K562 (cell line): Measurements from ENCODE around the gene DCPS. TPM values are rescaled to one million over a fixed set of nuclear protein-coding genes. Genes with fewer than 3 reads are reported as not detected.

Experiments
- ATAC-seq: fragments of 200-7000 bp; cut with Tn5 transposase; 3 replicates; pipeline ENCODE4 v1.9.1; 2020; ENCODE audit warnings: moderate library complexity
- BruUV-seq: library from RNA; stranded (reverse); fragments of 400-500 nt; replicated peaks from 2 replicates; lab custom pipeline; 2021; lab: Mats Ljungman, UMichigan
- CTCF ChIA-PET: fragments of 300-600 bp; formaldehyde crosslinking; extraction: SDS; loops from one replicate; lab custom pipeline; 2021; ENCODE audit warnings: low intra/inter-chr PET ratio; lab: Yijun Ruan, JAX
- POLR2A ChIA-PET: fragments of 300-600, 350-650 bp; sonication (Branson Sonifier 250); formaldehyde crosslinking; extraction: SDS; loops from one replicate; lab custom pipeline; 2021; ENCODE audit warnings: antibody characterized with exemption, inconsistent platforms; lab: Yijun Ruan, JAX
- DNase-seq, 4 experiments: peaks; one replicate each; pipeline versions ENCODE4 v3.0.0 to v3.0.0-alpha.2; 2011 to 2018; ENCODE audit warnings: low spot score in 3 of 4, mixed read lengths in 3 of 4; ENCODE audit errors: extremely low read depth in 1 of 4
- FAIRE-seq: peaks from 2 replicates; lab custom pipeline; 2011; peaks lifted over from hg19 to GRCh38; lab: Jason Lieb, UNC
- H2AFZ ChIP-seq: 2 replicates; pipeline ENCODE4 v1.6.0; 2011; ENCODE audit warnings: low read depth, low read length, control low read depth, inconsistent platforms
- H3K27ac ChIP-seq: fragments of 200-600 bp; 3 replicates; pipeline ENCODE4 v1.8.0; 2011; ENCODE audit warnings: low read depth, mild to moderate bottlenecking, control low read depth, inconsistent platforms, low read length, moderate library complexity, mixed read lengths; ENCODE audit errors: extremely low read depth
- H3K27me3 ChIP-seq, 2 experiments: fragments of 300-600 bp in 1 of 2; 2 replicates in 1 of 2; 3 replicates in 1 of 2; pipeline versions ENCODE4 v1.6.0 to v1.8.0; 2011; ENCODE audit warnings: inconsistent platforms in 2 of 2, low read length in 2 of 2, mild to moderate bottlenecking in 1 of 2, mixed read lengths in 1 of 2, moderate library complexity in 1 of 2; ENCODE audit not compliant: control insufficient read depth in 2 of 2, insufficient read depth in 2 of 2
- H3K36me3 ChIP-seq: fragments of 300-600 bp; 3 replicates; pipeline ENCODE4 v1.8.0; 2011; ENCODE audit warnings: mild to moderate bottlenecking, low read length, inconsistent platforms; ENCODE audit not compliant: control insufficient read depth, insufficient read depth
- H3K4me1 ChIP-seq, 2 experiments: fragments of 200-600 bp in 1 of 2; replicated peaks in 1 of 2; 2 replicates in 1 of 2; 3 replicates in 1 of 2; pipeline versions ENCODE4 v1.5.1 to v1.8.0; 2011; ENCODE audit warnings: inconsistent platforms in 2 of 2, low read length in 2 of 2, mild to moderate bottlenecking in 1 of 2, mixed read lengths in 1 of 2, moderate library complexity in 1 of 2; ENCODE audit not compliant: control insufficient read depth in 2 of 2, insufficient read depth in 2 of 2
- H3K4me2 ChIP-seq: 2 replicates; pipeline ENCODE4 v1.6.1; 2011; ENCODE audit warnings: low read length, control low read depth, inconsistent platforms, mixed read lengths; ENCODE audit not compliant: insufficient read depth
- H3K4me3 ChIP-seq: fragments of 200-600 bp; sonication (generic), shearing (Covaris generic); 2 replicates; pipeline ENCODE4 v1.5.1; 2016; ENCODE audit warnings: control low read depth, inconsistent platforms
- H3K79me2 ChIP-seq: fragments of 200-600 bp; 3 replicates; pipeline ENCODE4 v1.8.0; 2011; ENCODE audit warnings: low read length, inconsistent platforms; ENCODE audit not compliant: control insufficient read depth, insufficient read depth
- H3K9ac ChIP-seq, 2 experiments: 2 replicates each; pipeline versions ENCODE4 v1.6.0 to v1.6.1; 2011; ENCODE audit warnings: low read depth in 2 of 2, low read length in 2 of 2, control low read depth in 1 of 2, inconsistent platforms in 1 of 2, mild to moderate bottlenecking in 1 of 2, mixed read lengths in 1 of 2; ENCODE audit not compliant: insufficient read depth in 1 of 2
- H3K9me1 ChIP-seq: one replicate; pipeline ENCODE4 v1.6.0; 2011; ENCODE audit warnings: inconsistent platforms, mild to moderate bottlenecking, low read length, moderate library complexity; ENCODE audit not compliant: control insufficient read depth, insufficient read depth
- H3K9me3 ChIP-seq: replicated peaks from 2 replicates; pipeline ENCODE4 v1.5.1; 2011; ENCODE audit warnings: low read depth, low read length, inconsistent platforms; ENCODE audit not compliant: control insufficient read depth, insufficient read depth
- H4K20me1 ChIP-seq: replicated peaks from 2 replicates; pipeline ENCODE4 v1.6.1; 2011; ENCODE audit warnings: low read length, inconsistent platforms, mixed read lengths; ENCODE audit not compliant: control insufficient read depth, insufficient read depth
- ETV5 ChIP-seq: sonication (generic); formaldehyde crosslinking; IDR thresholded peaks from 2 replicates; pipeline ENCODE4 v1.4.0; 2020; ENCODE audit warnings: low read depth, mild to moderate bottlenecking, missing genetic modification reagents
- HMGN3 ChIP-seq: IDR thresholded peaks from 2 replicates; pipeline ENCODE4 v1.6.1; 2011; ENCODE audit warnings: borderline replicate concordance, low read depth, mild to moderate bottlenecking, mixed read lengths, low read length; ENCODE audit not compliant: insufficient read length; ENCODE audit errors: extremely low read depth
- IFI16 ChIP-seq: fragments of 250-450 bp; sonication (Bioruptor Pico); IDR thresholded peaks from 2 replicates; pipeline ENCODE4 v2.1.2; 2022; ENCODE audit warnings: mild to moderate bottlenecking, inconsistent platforms
- JUNB ChIP-seq: fragments of 450-650 bp; formaldehyde crosslinking; conservative IDR thresholded peaks from 2 replicates; pipeline ENCODE4 v1.4.0; 2020; ENCODE audit warnings: mild to moderate bottlenecking
- KDM1A ChIP-seq, 2 experiments: fragments of 450-650 bp; IDR thresholded peaks; 2 replicates each; pipeline ENCODE4 v1.6.1; 2016; ENCODE audit warnings: mild to moderate bottlenecking in 2 of 2
- KHSRP ChIP-seq: fragments of 450-650 bp; IDR thresholded peaks from 2 replicates; pipeline ENCODE4 v1.6.1; 2017
- MTF1 ChIP-seq: fragments of 250-450 bp; sonication (Bioruptor Pico); IDR thresholded peaks from 2 replicates; pipeline ENCODE4 v1.9.0; 2021; ENCODE audit warnings: moderate library complexity, mild to moderate bottlenecking, inconsistent platforms, borderline replicate concordance
- NFRKB ChIP-seq: fragments of 450-650 bp; IDR thresholded peaks from 2 replicates; pipeline ENCODE4 v1.6.1; 2016; ENCODE audit warnings: low read depth
- POU5F1 ChIP-seq: fragments of 150-350 bp; IDR thresholded peaks from 2 replicates; pipeline ENCODE4 v1.6.1; 2014; ENCODE audit warnings: borderline replicate concordance, low read length, low read depth, mild to moderate bottlenecking; ENCODE audit not compliant: partially characterized antibody
- TAF1 ChIP-seq: IDR thresholded peaks from 2 replicates; pipeline ENCODE4 v1.6.1; 2011; ENCODE audit warnings: mild to moderate bottlenecking, low read length, moderate library complexity; ENCODE audit not compliant: insufficient read depth, control insufficient read depth, severe bottlenecking; ENCODE audit errors: extremely low read depth
- ZNF24 ChIP-seq: fragments of 450-650 bp; IDR thresholded peaks from 2 replicates; pipeline ENCODE4 v1.6.1; 2016
- ZNF407 ChIP-seq: fragments of 450-650 bp; IDR thresholded peaks from 2 replicates; pipeline ENCODE4 v1.6.1; 2016; ENCODE audit warnings: low read depth
- ZNF589 ChIP-seq: fragments of 200-800 bp; sonication (Bioruptor generic); IDR thresholded peaks from 2 replicates; pipeline ENCODE4 v1.6.1; 2016; ENCODE audit warnings: low read depth, missing genetic modification characterization, missing compliant biosample characterization
- WGBS: fragments of 100-300 bp; shearing (Covaris generic); methylation state at CpG from one replicate; pipeline ENCODE4 v1.1.6; 2016; ENCODE audit warnings: low coverage, mixed read lengths; ENCODE audit not compliant: insufficient coverage; ENCODE audit errors: missing lambda C conversion rate; 5-methylcytosine and 5-hydroxymethylcytosine counted together
- in situ Hi-C: fragments of 300-500 bp; cut with MboI; formaldehyde crosslinking; loops from 4 replicates; pipeline ENCODE4 v1.15.0; 2018; ENCODE audit warnings: inconsistent platforms, mixed read lengths
- intact Hi-C: fragments of 100-400 bp; cut with micrococcal nuclease; formaldehyde crosslinking; loops from 2 replicates; pipeline ENCODE4 v1.14.2; 2022
- polyA plus RNA-seq, 8 experiments: library from polyadenylated mRNA; depleted of rRNA in 4 of 8; stranded (reverse) in 5 of 8; unstranded in 3 of 8; fragments of >200 nt; fragmentation: Nextera tagmentation in 2 of 8; fragmentation: Illumina TruSeq in 1 of 8; extraction: Ambion mirVana in 2 of 8; extraction: Trizol in 1 of 8; gene quantifications; 2 replicates each; pipeline versions ENCODE4 v1.2.1 to v1.2.3, GENCODE V29; 2011 to 2014; ENCODE audit warnings: inconsistent platforms in 1 of 8, missing spikeins in 1 of 8
- total RNA-seq, 7 experiments: library from RNA; depleted of rRNA in 6 of 7; stranded (reverse); fragments of >200 nt in 6 of 7; fragmentation: Illumina TruSeq in 2 of 7; extraction: Trizol in 2 of 7; gene quantifications; 2 replicates each; pipeline versions ENCODE4 v1.2.1 to v1.2.3, GENCODE V29; 2011 to 2021; ENCODE audit warnings: low replicate concordance in 1 of 7
- TF ChIP-seq, protein P1 (sequence below): fragments of 250-450 bp; sonication (Bioruptor Pico); IDR thresholded peaks from 2 replicates; pipeline ENCODE4 v1.8.0; 2021; ENCODE audit warnings: mild to moderate bottlenecking, moderate library complexity

DCPS gene
- total and polyA plus RNA-seq, 9 of the 15 experiments (the other 6 are each of a cell fraction or from before 2014, with no cell fraction given) = 8.7 to 38.1 (median 17.9) TPM

DNA sequence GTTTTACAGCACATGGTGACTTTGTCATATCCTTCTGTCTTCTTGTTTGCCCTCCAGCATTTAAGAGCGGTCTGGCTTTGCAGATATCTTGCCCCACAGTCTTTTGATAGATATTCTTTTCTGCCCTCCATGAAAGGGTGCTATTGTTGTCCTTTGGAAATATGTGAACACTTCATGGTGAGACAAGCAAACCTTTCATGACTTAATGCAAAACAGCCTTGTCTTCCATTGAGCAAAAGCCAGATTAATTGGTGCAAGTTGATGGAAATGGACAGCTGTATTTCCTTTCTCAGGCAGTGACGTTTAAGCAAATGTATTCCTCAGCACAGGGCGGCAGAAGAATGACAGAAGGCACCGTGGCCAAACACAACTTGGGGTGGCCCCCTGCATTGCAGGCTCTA lies 4.4 kb downstream of the DCPS start:
- Histone ChIP-seq H4K20me1 (no peaks in the 10 kb centered on the region; the same call in 1 of the 2 replicates), H3K4me1 (peaks cover 4 to 7% of the 10 kb centered on the region in 2 experiments; a peak in 3 of 5 replicates), H3K9me1 (no peaks in the 10 kb centered on the region), H3K36me3 (peaks cover 8% of the 10 kb centered on the region; the same call in 2 of the 3 replicates), H3K79me2 (peaks cover 12% of the 10 kb centered on the region; the same call in 2 of the 3 replicates), H3K27ac (no peak overlapping the region), H2AFZ (no peak overlapping the region), H3K4me2 (no peak overlapping the region), H3K9me3 (no peaks in the 10 kb centered on the region), H3K4me3 (no peak overlapping the region), H3K27me3 (no peaks in the 10 kb centered on the region; a peak in 1 of 5 replicates), H3K9ac (no peak overlapping the region)
- DNase-seq = no peak
- FAIRE-seq = no peak
- CTCF ChIA-PET = interaction anchor here (0.7 to 1.1 kb wide), 2 partner anchors 53 to 83 kb away, joined by 3 read pairs; no protein-coding TSS in a partner anchor
- intact Hi-C loops (loop anchor here (5.0 kb wide), 2 partner anchors 386 to 409 kb away; no protein-coding TSS in a partner anchor), in situ Hi-C loops (loop anchor here (25.0 kb wide), 2 partner anchors 104 to 679 kb away; no protein-coding TSS in a partner anchor)
- no peak for ATAC-seq
- POLR2A ChIA-PET = interaction anchor here (1.0 kb wide), 1 partner anchor 10 kb away, joined by 5 read pairs; no protein-coding TSS in a partner anchor
- 63% methylated on average over 4 of the region's 4 CpGs for WGBS
- no TSS peak for BruUV-seq
- TF ChIP-seq ZNF407 (no peak), KHSRP (no peak), NFRKB (no peak), POU5F1 (no peak), ZNF24 (no peak), MTF1 (CRISPR knock-in tag) (no peak), TAF1 (no peak), ETV5 (CRISPR knock-in tag) (no peak), ZNF589 (no peak), KDM1A (IDR thresholded peaks at IDR 0.05) (no peak), IFI16 (no peak), JUNB (CRISPR knock-in tag) (no peak), HMGN3 (no peak)
- TF ChIP-seq, protein P1, sequence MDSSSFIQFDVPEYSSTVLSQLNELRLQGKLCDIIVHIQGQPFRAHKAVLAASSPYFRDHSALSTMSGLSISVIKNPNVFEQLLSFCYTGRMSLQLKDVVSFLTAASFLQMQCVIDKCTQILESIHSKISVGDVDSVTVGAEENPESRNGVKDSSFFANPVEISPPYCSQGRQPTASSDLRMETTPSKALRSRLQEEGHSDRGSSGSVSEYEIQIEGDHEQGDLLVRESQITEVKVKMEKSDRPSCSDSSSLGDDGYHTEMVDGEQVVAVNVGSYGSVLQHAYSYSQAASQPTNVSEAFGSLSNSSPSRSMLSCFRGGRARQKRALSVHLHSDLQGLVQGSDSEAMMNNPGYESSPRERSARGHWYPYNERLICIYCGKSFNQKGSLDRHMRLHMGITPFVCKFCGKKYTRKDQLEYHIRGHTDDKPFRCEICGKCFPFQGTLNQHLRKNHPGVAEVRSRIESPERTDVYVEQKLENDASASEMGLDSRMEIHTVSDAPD (CRISPR knock-in tag) = no peak
